GM23338 (cell line): ENCODE measurements around the gene ZSCAN21. TPM values are rescaled to one million over a fixed set of nuclear protein-coding genes. Genes with fewer than 3 reads are reported as not detected.

Experiments used
- ATAC-seq: fragments of 200-7000 bp; cut with Tn5 transposase; 3 replicates; pipeline ENCODE4 v1.9.1; 2020
- DNase-seq: peaks from one replicate; pipeline ENCODE4 v3.0.0-alpha.2; 2015; ENCODE audit warnings: low spot score
- H2AFZ ChIP-seq: fragments of 200-600 bp; sonication (generic); 2 replicates; pipeline ENCODE4 v1.8.0; 2016; ENCODE audit warnings: antibody characterized with exemption, mild to moderate bottlenecking, moderate library complexity
- H3F3A ChIP-seq: fragments of 200-600 bp; sonication (generic); replicated peaks from 2 replicates; pipeline ENCODE4 v1.8.0; 2017; ENCODE audit warnings: antibody characterized with exemption, mixed run types, low read depth
- H3K27ac ChIP-seq: fragments of 200-600 bp; sonication (generic); 2 replicates; pipeline ENCODE4 v1.6.1; 2016; ENCODE audit warnings: low read depth
- H3K27me3 ChIP-seq: fragments of 200-600 bp; sonication (generic); 2 replicates; pipeline ENCODE4 v1.8.0; 2016; ENCODE audit warnings: mild to moderate bottlenecking, mixed run types, moderate library complexity; ENCODE audit not compliant: insufficient read depth
- H3K36me3 ChIP-seq: fragments of 200-600 bp; sonication (generic); 2 replicates; pipeline ENCODE4 v1.8.0; 2016; ENCODE audit warnings: mild to moderate bottlenecking; ENCODE audit not compliant: insufficient read depth
- H3K4me1 ChIP-seq: fragments of 200-600 bp; sonication (generic); 2 replicates; pipeline ENCODE4 v1.8.0; 2016; ENCODE audit warnings: mild to moderate bottlenecking, moderate library complexity; ENCODE audit not compliant: insufficient read depth
- H3K4me2 ChIP-seq: fragments of 200-600 bp; sonication (generic); 2 replicates; pipeline ENCODE4 v1.7.1; 2017; ENCODE audit warnings: mixed run types
- H3K4me3 ChIP-seq: fragments of 200-600 bp; sonication (generic); 2 replicates; pipeline ENCODE4 v1.6.1; 2016; ENCODE audit warnings: mixed run types
- H3K79me2 ChIP-seq: fragments of 200-600 bp; sonication (generic); replicated peaks from 2 replicates; pipeline ENCODE4 v1.8.0; 2017; ENCODE audit warnings: mild to moderate bottlenecking; ENCODE audit not compliant: insufficient read depth
- H3K9me2 ChIP-seq: fragments of 200-600 bp; sonication (generic); 2 replicates; pipeline ENCODE4 v1.8.0; 2017; ENCODE audit not compliant: insufficient read depth
- H4K20me1 ChIP-seq: fragments of 200-600 bp; sonication (generic); replicated peaks from 2 replicates; pipeline ENCODE4 v1.8.0; 2017; ENCODE audit warnings: mild to moderate bottlenecking; ENCODE audit not compliant: insufficient read depth
- H3K27ac Mint-ChIP-seq: 2 replicates; pipeline ENCODE4 v1.8.0; 2020; ENCODE audit warnings: inconsistent platforms, mild to moderate bottlenecking, moderate library complexity, mixed read lengths
- H3K27me3 Mint-ChIP-seq: 3 replicates; pipeline ENCODE4 v1.8.0; 2022; ENCODE audit warnings: low read depth, mild to moderate bottlenecking, moderate library complexity, mixed read lengths, inconsistent platforms; ENCODE audit not compliant: insufficient read depth, poor library complexity
- H3K36me3 Mint-ChIP-seq: 3 replicates; pipeline ENCODE4 v1.8.0; 2021; ENCODE audit warnings: low read depth, mild to moderate bottlenecking, inconsistent platforms, moderate library complexity, mixed read lengths
- H3K4me1 Mint-ChIP-seq: 3 replicates; pipeline ENCODE4 v1.8.0; 2020; ENCODE audit warnings: mild to moderate bottlenecking, inconsistent platforms, mixed read lengths
- H3K4me3 Mint-ChIP-seq: 3 replicates; pipeline ENCODE4 v1.8.0; 2021; ENCODE audit warnings: moderate library complexity, mild to moderate bottlenecking, inconsistent platforms, mixed read lengths
- H3K9me3 Mint-ChIP-seq: 3 replicates; pipeline ENCODE4 v1.8.0; 2020; ENCODE audit warnings: moderate library complexity, mild to moderate bottlenecking, inconsistent platforms, mixed read lengths
- CREB1 ChIP-seq: fragments of 250-450 bp; sonication (Bioruptor Pico); IDR thresholded peaks from 2 replicates; pipeline ENCODE4 v1.5.0; 2020; ENCODE audit warnings: low read depth, mild to moderate bottlenecking, moderate library complexity
- CTCF ChIP-seq, 2 experiments: fragments of 200-600 bp in 1 of 2; sonication (generic) in 1 of 2; conservative IDR thresholded peaks; 2 replicates each; pipeline versions ENCODE4 v1.5.1 to v1.6.1; 2016 to 2017; ENCODE audit warnings: antibody characterized with exemption in 2 of 2, low read depth in 2 of 2, mild to moderate bottlenecking in 2 of 2, moderate library complexity in 1 of 2
- ETS1 ChIP-seq: IDR thresholded peaks from 2 replicates; pipeline ENCODE4 v1.6.1; 2016; ENCODE audit warnings: antibody characterized with exemption
- EZH2 ChIP-seq: fragments of 200-600 bp; sonication (generic); IDR thresholded peaks from one replicate; pipeline ENCODE4 v1.8.0; 2017; ENCODE audit warnings: antibody characterized with exemption, mild to moderate bottlenecking, low read depth; ENCODE audit not compliant: unreplicated experiment
- EZH2phosphoT487 ChIP-seq: fragments of 200-600 bp; sonication (generic); IDR thresholded peaks from one replicate; pipeline ENCODE4 v1.8.1; 2018; ENCODE audit warnings: antibody characterized with exemption; ENCODE audit not compliant: unreplicated experiment
- JUNB ChIP-seq: IDR thresholded peaks from one replicate; pipeline ENCODE4 v1.6.1; 2016; ENCODE audit warnings: antibody characterized with exemption; ENCODE audit not compliant: unreplicated experiment
- NANOG ChIP-seq: IDR thresholded peaks from 2 replicates; pipeline ENCODE4 v1.6.1; 2016; ENCODE audit warnings: antibody characterized with exemption, borderline replicate concordance
- POLR2AphosphoS5 ChIP-seq: IDR thresholded peaks from 2 replicates; pipeline ENCODE4 v1.6.1; 2016; ENCODE audit warnings: antibody characterized with exemption, low read depth
- REST ChIP-seq: IDR thresholded peaks from one replicate; pipeline ENCODE4 v1.6.1; 2018; ENCODE audit warnings: antibody characterized with exemption; ENCODE audit not compliant: unreplicated experiment
- STAT1 ChIP-seq: IDR thresholded peaks from one replicate; pipeline ENCODE4 v1.6.1; 2016; ENCODE audit warnings: antibody characterized with exemption; ENCODE audit not compliant: unreplicated experiment
- ZNF114 ChIP-seq: fragments of 250-450 bp; sonication (Bioruptor Pico); IDR thresholded peaks from 2 replicates; pipeline ENCODE4 v1.5.0; 2020; ENCODE audit warnings: mild to moderate bottlenecking, moderate library complexity
- ZNF331 ChIP-seq: fragments of 250-450 bp; sonication (Bioruptor Pico); IDR thresholded peaks from 2 replicates; pipeline ENCODE4 v1.5.0; 2020; ENCODE audit warnings: low read depth, mild to moderate bottlenecking, moderate library complexity
- ZNF462 ChIP-seq: fragments of 250-450 bp; sonication (Bioruptor Pico); IDR thresholded peaks from 2 replicates; pipeline ENCODE4 v1.5.0; 2020; ENCODE audit warnings: mild to moderate bottlenecking, moderate library complexity
- polyA plus RNA-seq: library from polyadenylated mRNA; unstranded; fragments of >200 nt; fragmentation: Nextera tagmentation; extraction: Ambion mirVana; gene quantifications from 2 replicates; pipeline ENCODE4 v1.2.1, GENCODE V29; 2016
- total RNA-seq: library from RNA; depleted of rRNA; stranded (reverse); fragments of >200 nt; shearing (Covaris generic); gene quantifications from 2 replicates; pipeline ENCODE4 v1.2.3, GENCODE V29; 2014

ZSCAN21 gene
- total and polyA plus RNA-seq, 2 experiments from 2014 or later: 15.7 to 21.8 TPM

GRCh38 chr7:100093498-100093897 is 43.9 kb downstream of the ZSCAN21 start:
- TF ChIP-seq ETS1 (no peak), CREB1 (no peak), JUNB (no peak), CTCF (conservative IDR thresholded peaks at IDR 0.05; ENCODE audit: low read depth in 2 of 2) (no peak), STAT1 (no peak), REST (no peak), EZH2phosphoT487 (no peak), ZNF462 (CRISPR knock-in tag) (no peak), EZH2 (no peak), NANOG (no peak), ZNF114 (no peak), ZNF331 (CRISPR knock-in tag) (no peak), POLR2AphosphoS5 (no peak)
- no peaks in the 10 kb centered on the region for H3K9me2 ChIP-seq
- no peak overlapping the region for H2AFZ ChIP-seq
- DNase-seq (no peak), ATAC-seq (no peak; the same call in 2 of the 3 replicates)
- H3K27me3 ChIP-seq: no peaks in the 10 kb centered on the region
- H3K4me1 ChIP-seq: peaks cover 6% of the 10 kb centered on the region
- H3K4me3 ChIP-seq: no peak overlapping the region
- peak overlapping the region; percentile 42; the same call in 1 of the 2 replicates for H3K27ac Mint-ChIP-seq
- peaks cover 34% of the 10 kb centered on the region for H3K79me2 ChIP-seq
- H3K9me3 Mint-ChIP-seq: peaks cover 5% of the 10 kb centered on the region; the same call in 2 of the 3 replicates
- peak overlapping the region; percentile 1; the same call in 1 of the 2 replicates for H3K27ac ChIP-seq
- H3K36me3 ChIP-seq: peaks cover 64% of the 10 kb centered on the region
- H3F3A ChIP-seq: peaks cover 88% of the 10 kb centered on the region
- no peak overlapping the region for H3K4me2 ChIP-seq
- H3K36me3 Mint-ChIP-seq: peaks cover 84% of the 10 kb centered on the region
- peaks cover 43% of the 10 kb centered on the region for H3K27me3 Mint-ChIP-seq
- peaks cover 33% of the 10 kb centered on the region for H3K4me1 Mint-ChIP-seq
- peaks cover 51% of the 10 kb centered on the region for H4K20me1 ChIP-seq
- no peak overlapping the region; the same call in 2 of the 3 replicates for H3K4me3 Mint-ChIP-seq
